Measurements from ENCODE around the gene SMIM27. TPM values are rescaled to one million over a fixed set of nuclear protein-coding genes. Genes with fewer than 3 reads are reported as not detected.

Gene SMIM27
- total and polyA plus RNA-seq, 9 of the 15 experiments (the other 6 are each of a cell fraction or from before 2014, with no cell fraction given) = 2.9 to 16.1 (median 7.9) TPM

DNA sequence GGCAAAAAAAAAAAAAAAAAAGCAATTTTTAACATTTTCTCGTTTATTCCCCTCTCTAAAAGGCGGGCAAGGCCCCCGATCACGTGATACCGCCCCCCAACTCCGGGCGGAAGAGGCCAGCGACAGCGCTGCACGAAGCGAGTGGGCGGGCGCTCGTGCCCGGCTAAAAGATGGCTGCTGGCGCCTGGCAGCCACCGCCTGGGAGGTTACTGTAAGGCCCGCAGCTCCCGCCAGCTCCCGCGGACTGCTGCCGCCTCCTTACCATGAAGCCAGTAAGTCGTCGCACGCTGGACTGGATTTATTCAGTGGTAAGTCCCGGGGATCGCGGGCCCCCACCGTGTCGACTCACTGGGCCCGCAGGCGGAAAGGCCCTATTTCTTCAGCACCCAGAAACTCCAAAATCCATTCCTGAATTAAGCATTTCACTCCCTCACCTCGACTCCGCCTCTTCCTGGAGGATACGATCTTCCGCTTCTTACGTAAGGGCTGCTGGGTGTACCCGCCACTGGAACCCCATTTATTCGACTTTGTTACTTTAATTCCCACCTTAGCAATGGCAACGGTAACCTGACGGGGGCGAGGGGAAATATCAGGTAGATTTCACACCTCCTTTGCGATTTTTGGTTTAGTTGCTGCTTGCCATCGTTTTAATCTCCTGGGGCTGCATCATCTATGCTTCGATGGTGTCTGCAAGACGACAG, at the start of gene SMIM27, which contains the start of gene TOPORS (continued):
- TF ChIP-seq ZBTB40 (IDR thresholded peaks at IDR 0.05) = peak; percentile 72
- no peak for TF ChIP-seq ZBTB40 (CRISPR knock-in tag; IDR thresholded peaks at IDR 0.05)
- peak; percentile 83 for TF ChIP-seq SUPT5H (IDR thresholded peaks at IDR 0.05)
- TF ChIP-seq MAZ (CRISPR knock-in tag; conservative IDR thresholded peaks at IDR 0.05 in 1 of 2, IDR thresholded peaks at IDR 0.05 in 1 of 2) = peak; percentile 49 to 68; a peak in 3 of 4 replicates
- TF ChIP-seq HNRNPLL (IDR thresholded peaks at IDR 0.05; ENCODE audit: low read depth, low read length, poor library complexity, severe bottlenecking) = peak; percentile 99
- TF ChIP-seq, protein P1, sequence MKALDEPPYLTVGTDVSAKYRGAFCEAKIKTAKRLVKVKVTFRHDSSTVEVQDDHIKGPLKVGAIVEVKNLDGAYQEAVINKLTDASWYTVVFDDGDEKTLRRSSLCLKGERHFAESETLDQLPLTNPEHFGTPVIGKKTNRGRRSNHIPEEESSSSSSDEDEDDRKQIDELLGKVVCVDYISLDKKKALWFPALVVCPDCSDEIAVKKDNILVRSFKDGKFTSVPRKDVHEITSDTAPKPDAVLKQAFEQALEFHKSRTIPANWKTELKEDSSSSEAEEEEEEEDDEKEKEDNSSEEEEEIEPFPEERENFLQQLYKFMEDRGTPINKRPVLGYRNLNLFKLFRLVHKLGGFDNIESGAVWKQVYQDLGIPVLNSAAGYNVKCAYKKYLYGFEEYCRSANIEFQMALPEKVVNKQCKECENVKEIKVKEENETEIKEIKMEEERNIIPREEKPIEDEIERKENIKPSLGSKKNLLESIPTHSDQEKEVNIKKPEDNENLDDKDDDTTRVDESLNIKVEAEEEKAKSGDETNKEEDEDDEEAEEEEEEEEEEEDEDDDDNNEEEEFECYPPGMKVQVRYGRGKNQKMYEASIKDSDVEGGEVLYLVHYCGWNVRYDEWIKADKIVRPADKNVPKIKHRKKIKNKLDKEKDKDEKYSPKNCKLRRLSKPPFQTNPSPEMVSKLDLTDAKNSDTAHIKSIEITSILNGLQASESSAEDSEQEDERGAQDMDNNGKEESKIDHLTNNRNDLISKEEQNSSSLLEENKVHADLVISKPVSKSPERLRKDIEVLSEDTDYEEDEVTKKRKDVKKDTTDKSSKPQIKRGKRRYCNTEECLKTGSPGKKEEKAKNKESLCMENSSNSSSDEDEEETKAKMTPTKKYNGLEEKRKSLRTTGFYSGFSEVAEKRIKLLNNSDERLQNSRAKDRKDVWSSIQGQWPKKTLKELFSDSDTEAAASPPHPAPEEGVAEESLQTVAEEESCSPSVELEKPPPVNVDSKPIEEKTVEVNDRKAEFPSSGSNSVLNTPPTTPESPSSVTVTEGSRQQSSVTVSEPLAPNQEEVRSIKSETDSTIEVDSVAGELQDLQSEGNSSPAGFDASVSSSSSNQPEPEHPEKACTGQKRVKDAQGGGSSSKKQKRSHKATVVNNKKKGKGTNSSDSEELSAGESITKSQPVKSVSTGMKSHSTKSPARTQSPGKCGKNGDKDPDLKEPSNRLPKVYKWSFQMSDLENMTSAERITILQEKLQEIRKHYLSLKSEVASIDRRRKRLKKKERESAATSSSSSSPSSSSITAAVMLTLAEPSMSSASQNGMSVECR (CRISPR knock-in tag; IDR thresholded peaks at IDR 0.05) = peak; percentile 49; the same call in 1 of the 2 replicates
- TF ChIP-seq ZNF184 (CRISPR knock-in tag; IDR thresholded peaks at IDR 0.05) = no peak
- TF ChIP-seq E2F5 (CRISPR knock-in tag; IDR thresholded peaks at IDR 0.05) = no peak
- 0 out of 2 replicates have a peak, but pooled peaks have one; percentile 44 for TF ChIP-seq ETV1 (tag; conservative IDR thresholded peaks at IDR 0.05; ENCODE audit: low read depth)
- TF ChIP-seq KDM2B (CRISPR knock-in tag; IDR thresholded peaks at IDR 0.05) = no peak
- TF ChIP-seq ZNF445 (CRISPR knock-in tag; IDR thresholded peaks at IDR 0.05; ENCODE audit: low read depth) = no peak
- no peak for TF ChIP-seq ATF1 (CRISPR knock-in tag; IDR thresholded peaks at IDR 0.05)
- TF ChIP-seq ATF1 (tag; IDR thresholded peaks at IDR 0.05) = peak; percentile 72
- TF ChIP-seq ZNF23 (CRISPR knock-in tag; IDR thresholded peaks at IDR 0.05) = no peak
